OCI-LY3 (cell line): ENCODE measurements around the gene PASD1.

Experiments
- H2AFZ ChIP-seq: fragments of 200-600, 300-600 bp; shearing (Covaris generic); 2 replicates; pipeline ENCODE4 v1.6.0; 2014; ENCODE audit warnings: antibody characterized with exemption, low read depth, low read length
- H3K27ac ChIP-seq: fragments of 200-600, 300-600 bp; sonication (generic); 2 replicates; pipeline ENCODE4 v1.5.1; 2014; ENCODE audit warnings: mild to moderate bottlenecking, low read length, moderate library complexity, mixed read lengths
- H3K27me3 ChIP-seq: fragments of 200-600, 300-600 bp; sonication (generic); 2 replicates; pipeline ENCODE4 v1.6.1; 2014; ENCODE audit warnings: low read depth, low read length, mixed read lengths
- H3K36me3 ChIP-seq: fragments of 200-600, 300-600 bp; sonication (generic); replicated peaks from 2 replicates; pipeline ENCODE3; 2014; ENCODE audit warnings: low read depth, low read length, mixed read lengths
- H3K4me1 ChIP-seq: fragments of 300-600, 200-600 bp; sonication (generic); 2 replicates; pipeline ENCODE4 v1.6.1; 2014; ENCODE audit warnings: low read length, mixed read lengths
- H3K4me2 ChIP-seq: fragments of 200-600, 300-600 bp; sonication (generic); 2 replicates; pipeline ENCODE4 v1.6.1; 2014; ENCODE audit warnings: low read length, mixed read lengths
- H3K4me3 ChIP-seq: fragments of 300-600, 200-600 bp; sonication (generic); 2 replicates; pipeline ENCODE4 v1.5.1; 2014; ENCODE audit warnings: antibody characterized with exemption, mild to moderate bottlenecking, low read length, moderate library complexity
- H3K79me2 ChIP-seq: fragments of 300-600, 200-600 bp; shearing (Covaris generic); 2 replicates; pipeline ENCODE4 v1.6.1; 2014; ENCODE audit warnings: mild to moderate bottlenecking, low read length, mixed read lengths
- H3K9ac ChIP-seq: fragments of 300-600, 200-600 bp; shearing (Covaris generic); 2 replicates; pipeline ENCODE4 v1.6.0; 2014; ENCODE audit warnings: mild to moderate bottlenecking, low read length, moderate library complexity
- H3K9me3 ChIP-seq: fragments of 200-600, 300-600 bp; shearing (Covaris generic); 2 replicates; pipeline ENCODE4 v1.6.1; 2014; ENCODE audit warnings: low read length, mixed read lengths; ENCODE audit not compliant: insufficient read depth
- H4K20me1 ChIP-seq: fragments of 200-600, 300-600 bp; sonication (generic); 2 replicates; pipeline ENCODE4 v1.6.1; 2016; ENCODE audit warnings: low read length, mixed read lengths; ENCODE audit not compliant: insufficient read depth
- EZH2phosphoT487 ChIP-seq: fragments of 200-600 bp; shearing (Covaris generic); IDR thresholded peaks from 2 replicates; pipeline ENCODE4 v1.6.1; 2018; ENCODE audit warnings: antibody characterized with exemption, mixed run types, low read depth
- TF ChIP-seq, protein P1 (sequence below): fragments of 200-600, 300-600 bp; sonication (generic); IDR thresholded peaks from 2 replicates; pipeline ENCODE4 v1.5.1; 2014; ENCODE audit warnings: antibody characterized with exemption, low read length, low read depth

The PASD1 gene

GRCh38 chrX:151715752-151716151 lies 152.3 kb downstream of the PASD1 start, which contains the start of gene FATE1:
Gene FATE1 (plus strand): TSS chrX:151716035. CDS start chrX:151716120, 85 bp downstream.
- no peaks in the 10 kb centered on the region for H4K20me1 ChIP-seq
- no peaks in the 10 kb centered on the region for H3K36me3 ChIP-seq
- H3K9me3 ChIP-seq: no peaks in the 10 kb centered on the region
- no peak within 1 kb of the TSS for H3K9ac ChIP-seq
- no peak within 1 kb of the TSS for H3K4me2 ChIP-seq
- H3K27me3 ChIP-seq: no peaks in the 10 kb centered on the region; the same call in 1 of the 2 replicates
- TF ChIP-seq EZH2phosphoT487: no peak
- TF ChIP-seq, protein P1, sequence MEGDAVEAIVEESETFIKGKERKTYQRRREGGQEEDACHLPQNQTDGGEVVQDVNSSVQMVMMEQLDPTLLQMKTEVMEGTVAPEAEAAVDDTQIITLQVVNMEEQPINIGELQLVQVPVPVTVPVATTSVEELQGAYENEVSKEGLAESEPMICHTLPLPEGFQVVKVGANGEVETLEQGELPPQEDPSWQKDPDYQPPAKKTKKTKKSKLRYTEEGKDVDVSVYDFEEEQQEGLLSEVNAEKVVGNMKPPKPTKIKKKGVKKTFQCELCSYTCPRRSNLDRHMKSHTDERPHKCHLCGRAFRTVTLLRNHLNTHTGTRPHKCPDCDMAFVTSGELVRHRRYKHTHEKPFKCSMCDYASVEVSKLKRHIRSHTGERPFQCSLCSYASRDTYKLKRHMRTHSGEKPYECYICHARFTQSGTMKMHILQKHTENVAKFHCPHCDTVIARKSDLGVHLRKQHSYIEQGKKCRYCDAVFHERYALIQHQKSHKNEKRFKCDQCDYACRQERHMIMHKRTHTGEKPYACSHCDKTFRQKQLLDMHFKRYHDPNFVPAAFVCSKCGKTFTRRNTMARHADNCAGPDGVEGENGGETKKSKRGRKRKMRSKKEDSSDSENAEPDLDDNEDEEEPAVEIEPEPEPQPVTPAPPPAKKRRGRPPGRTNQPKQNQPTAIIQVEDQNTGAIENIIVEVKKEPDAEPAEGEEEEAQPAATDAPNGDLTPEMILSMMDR: no peak
- H2AFZ ChIP-seq: no peak within 1 kb of the TSS
- H3K4me1 ChIP-seq: no peaks in the 10 kb centered on the region
- no peak within 1 kb of the TSS for H3K27ac ChIP-seq
- H3K79me2 ChIP-seq: no peaks in the 10 kb centered on the region
- no peak within 1 kb of the TSS for H3K4me3 ChIP-seq

DNA sequence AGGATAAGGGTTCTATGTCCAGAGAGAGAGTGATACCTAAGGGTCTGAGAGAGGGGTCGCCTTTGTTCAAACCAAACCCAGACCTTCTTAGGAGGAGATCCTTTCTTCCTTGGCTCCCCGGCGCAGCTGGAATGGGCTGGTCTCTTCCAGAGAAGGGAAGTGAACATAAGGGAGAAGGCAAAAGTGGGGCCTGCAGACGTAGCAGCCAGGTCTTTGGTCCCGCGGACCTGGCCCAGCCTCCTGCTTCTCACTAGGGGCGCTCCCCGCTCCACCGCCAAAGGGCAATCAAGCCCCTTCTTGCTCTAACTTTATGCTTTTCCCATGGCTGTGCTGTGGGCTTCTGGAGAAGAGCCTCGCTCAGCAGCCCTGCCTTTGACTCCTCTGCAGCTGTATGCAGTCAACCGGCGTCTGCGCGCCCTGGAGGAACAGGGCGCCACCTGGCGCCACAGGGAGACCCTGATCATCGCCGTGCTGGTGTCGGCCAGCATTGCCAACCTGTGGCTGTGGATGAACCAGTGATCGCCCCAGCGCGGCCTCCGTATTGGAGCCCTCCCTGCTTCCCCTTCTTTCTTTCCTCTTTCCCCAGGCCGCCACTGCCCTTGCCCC lies 158.9 kb downstream of the PASD1 start:
- H3K9ac ChIP-seq: no peak overlapping the region
- no peak overlapping the region for H3K4me3 ChIP-seq
- TF ChIP-seq EZH2phosphoT487: no peak
- TF ChIP-seq, protein P1: no peak
- no peaks in the 10 kb centered on the region for H3K4me1 ChIP-seq
- H2AFZ ChIP-seq: no peak overlapping the region
- no peaks in the 10 kb centered on the region for H4K20me1 ChIP-seq
- H3K27ac ChIP-seq: no peak overlapping the region
- H3K79me2 ChIP-seq: no peaks in the 10 kb centered on the region
- H3K4me2 ChIP-seq: no peak overlapping the region
- no peaks in the 10 kb centered on the region for H3K27me3 ChIP-seq
- no peaks in the 10 kb centered on the region for H3K9me3 ChIP-seq
- no peaks in the 10 kb centered on the region for H3K36me3 ChIP-seq

DNA sequence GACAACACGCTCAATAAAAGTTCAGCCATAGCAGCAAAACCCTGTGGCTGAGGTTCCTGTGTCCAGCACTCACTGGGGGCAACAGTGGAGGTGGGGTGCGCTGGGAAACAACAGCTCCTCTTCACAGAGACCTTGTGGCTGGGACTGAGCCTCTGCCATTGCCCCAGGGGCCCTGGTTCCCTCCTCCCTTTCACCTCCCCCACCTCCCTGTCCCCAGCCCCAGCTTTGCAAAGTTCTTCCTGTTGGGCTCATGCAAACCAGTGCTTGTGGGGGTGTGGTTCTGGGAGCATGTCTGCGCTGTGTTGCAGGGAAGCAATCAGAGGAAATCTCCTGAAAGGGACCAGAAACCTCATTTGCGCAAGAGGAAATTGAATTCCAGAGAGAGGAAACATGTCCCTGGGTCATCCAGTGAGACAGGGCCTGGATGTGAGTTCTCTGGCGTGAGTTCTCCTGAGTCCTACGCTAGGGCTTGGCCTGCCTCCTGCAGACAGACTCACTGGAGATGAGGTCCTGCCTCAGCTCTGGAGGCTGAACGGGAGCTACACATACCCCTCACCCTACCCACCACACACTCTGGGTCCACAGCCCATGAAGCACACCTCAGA lies 159.8 kb downstream of the PASD1 start:
- no peak for TF ChIP-seq EZH2phosphoT487
- TF ChIP-seq, protein P1: no peak
- no peaks in the 10 kb centered on the region for H3K4me1 ChIP-seq
- H3K79me2 ChIP-seq: no peaks in the 10 kb centered on the region
- H3K4me3 ChIP-seq: no peak overlapping the region
- H3K27me3 ChIP-seq: no peaks in the 10 kb centered on the region
- H2AFZ ChIP-seq: no peak overlapping the region
- H3K9me3 ChIP-seq: no peaks in the 10 kb centered on the region
- H3K4me2 ChIP-seq: no peak overlapping the region
- no peaks in the 10 kb centered on the region for H3K36me3 ChIP-seq
- no peak overlapping the region for H3K27ac ChIP-seq
- H4K20me1 ChIP-seq: no peaks in the 10 kb centered on the region
- H3K9ac ChIP-seq: no peak overlapping the region

- Histone ChIP-seq H3K4me2 (no peak overlapping the region), H3K9me3 (no peaks in the 10 kb centered on the region), H4K20me1 (no peaks in the 10 kb centered on the region), H3K79me2 (no peaks in the 10 kb centered on the region), H3K9ac (no peak overlapping the region), H2AFZ (no peak overlapping the region), H3K4me3 (no peak overlapping the region), H3K36me3 (no peaks in the 10 kb centered on the region), H3K27ac (no peak overlapping the region), H3K27me3 (no peaks in the 10 kb centered on the region), H3K4me1 (no peaks in the 10 kb centered on the region)
- TF ChIP-seq EZH2phosphoT487: no peak
- TF ChIP-seq, protein P1: no peak
Measured at GRCh38 chrX:151724563-151725337, 161.3 kb downstream of the PASD1 start.
